A673 (cell line): ENCODE results near the gene TSHZ2. TPM values are rescaled to one million over a fixed set of nuclear protein-coding genes. Genes with fewer than 3 reads are reported as not detected.

Experiments used
- BruUV-seq: library from RNA; stranded (reverse); fragments of 400-500 nt; replicated peaks from 2 replicates; lab custom pipeline; 2021; lab: Mats Ljungman, UMichigan
- CTCF ChIA-PET: fragments of 300-600 bp; sonication (Branson Sonifier 250); formaldehyde crosslinking; loops from one replicate; lab custom pipeline; 2022; ENCODE audit warnings: antibody characterized with exemption; lab: Charles Lee
- POLR2A ChIA-PET: fragments of 300-600 bp; sonication (Branson Sonifier 250); formaldehyde crosslinking; loops from one replicate; lab custom pipeline; 2022; ENCODE audit warnings: antibody characterized with exemption; ENCODE audit not compliant: low non-redundant PET; lab: Charles Lee
- DNase-seq: peaks from one replicate; pipeline ENCODE4 v3.0.0-alpha.2; 2015; ENCODE audit warnings: low spot score
- H3K27ac ChIP-seq: fragments of 200-600 bp; sonication (generic); 2 replicates; pipeline ENCODE4 v1.5.1; 2016; ENCODE audit warnings: mixed run types, low read depth, mild to moderate bottlenecking, mixed read lengths, antibody characterized with exemption, low read length; ENCODE audit not compliant: poor library complexity, severe bottlenecking
- H3K27me3 ChIP-seq: fragments of 200-600 bp; sonication (generic); replicated peaks from 2 replicates; pipeline ENCODE4 v1.6.1; 2017; ENCODE audit warnings: mixed run types, low read depth, mild to moderate bottlenecking, mixed read lengths, antibody characterized with exemption, low read length; ENCODE audit not compliant: insufficient read depth, poor library complexity
- H3K36me3 ChIP-seq: fragments of 200-600 bp; sonication (generic); 2 replicates; pipeline ENCODE4 v1.6.1; 2016; ENCODE audit warnings: mixed run types, mild to moderate bottlenecking, mixed read lengths, antibody characterized with exemption, low read length; ENCODE audit not compliant: insufficient read depth, poor library complexity, severe bottlenecking
- H3K4me1 ChIP-seq: fragments of 200-600 bp; sonication (generic); 2 replicates; pipeline ENCODE4 v1.6.1; 2017; ENCODE audit warnings: mixed run types, mild to moderate bottlenecking, mixed read lengths, antibody characterized with exemption, low read length; ENCODE audit not compliant: insufficient read depth, poor library complexity, severe bottlenecking
- H3K4me3 ChIP-seq: fragments of 200-600 bp; sonication (generic); 2 replicates; pipeline ENCODE4 v1.5.1; 2016; ENCODE audit warnings: low read depth, mixed run types, mild to moderate bottlenecking, mixed read lengths, low read length; ENCODE audit not compliant: poor library complexity, severe bottlenecking
- H3K9me3 ChIP-seq: fragments of 200-600 bp; sonication (generic); 2 replicates; pipeline ENCODE4 v1.6.1; 2016; ENCODE audit warnings: mixed run types, low read depth, mild to moderate bottlenecking, mixed read lengths, antibody characterized with exemption, low read length; ENCODE audit not compliant: poor library complexity, severe bottlenecking
- EZH2 ChIP-seq: fragments of 200-600 bp; sonication (generic); IDR thresholded peaks from 2 replicates; pipeline ENCODE4 v1.6.1; 2017; ENCODE audit warnings: borderline replicate concordance, low read depth, mild to moderate bottlenecking, mixed read lengths, antibody characterized with exemption, low read length; ENCODE audit not compliant: poor library complexity, severe bottlenecking
- intact Hi-C: fragments of 100-400 bp; cut with micrococcal nuclease; formaldehyde crosslinking; loops from one replicate; pipeline ENCODE4 v1.10.0; 2022; ENCODE audit not compliant: unreplicated experiment
- total RNA-seq: library from RNA; stranded (reverse); gene quantifications from 2 replicates; pipeline ENCODE4 v1.2.3, GENCODE V29; 2021
- TF ChIP-seq, protein P1 (sequence below): fragments of 300-800, 200-600 bp; sonication (generic); conservative IDR thresholded peaks from 2 replicates; pipeline ENCODE4 v1.5.1; 2017; ENCODE audit warnings: low read depth, mild to moderate bottlenecking, antibody characterized with exemption, low read length, moderate library complexity, mixed read lengths

The TSHZ2 gene
- total RNA-seq, 1 experiment from 2014 or later, result 4.1 TPM

DNA sequence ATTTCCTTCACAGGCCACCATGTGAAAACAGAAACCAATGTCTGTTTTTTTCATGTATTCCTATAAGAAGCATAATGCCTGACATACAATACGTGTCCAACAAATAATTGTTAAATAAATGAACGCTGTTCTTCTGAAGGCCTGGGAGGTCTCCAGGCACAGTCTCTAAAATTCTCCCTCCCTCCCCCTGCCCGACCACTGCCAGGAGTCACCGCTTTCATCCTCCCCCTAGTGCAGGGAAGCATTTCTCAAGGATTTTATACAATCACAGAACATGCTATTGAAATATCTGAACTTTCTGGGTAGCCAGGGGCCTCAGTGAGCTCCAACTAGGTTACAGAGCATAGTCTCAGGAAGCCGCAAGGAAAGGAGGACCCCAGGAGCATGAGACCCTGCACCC lies 526.2 kb downstream of the TSHZ2 start:
- no peak for TF ChIP-seq EZH2
- TF ChIP-seq, protein P1, sequence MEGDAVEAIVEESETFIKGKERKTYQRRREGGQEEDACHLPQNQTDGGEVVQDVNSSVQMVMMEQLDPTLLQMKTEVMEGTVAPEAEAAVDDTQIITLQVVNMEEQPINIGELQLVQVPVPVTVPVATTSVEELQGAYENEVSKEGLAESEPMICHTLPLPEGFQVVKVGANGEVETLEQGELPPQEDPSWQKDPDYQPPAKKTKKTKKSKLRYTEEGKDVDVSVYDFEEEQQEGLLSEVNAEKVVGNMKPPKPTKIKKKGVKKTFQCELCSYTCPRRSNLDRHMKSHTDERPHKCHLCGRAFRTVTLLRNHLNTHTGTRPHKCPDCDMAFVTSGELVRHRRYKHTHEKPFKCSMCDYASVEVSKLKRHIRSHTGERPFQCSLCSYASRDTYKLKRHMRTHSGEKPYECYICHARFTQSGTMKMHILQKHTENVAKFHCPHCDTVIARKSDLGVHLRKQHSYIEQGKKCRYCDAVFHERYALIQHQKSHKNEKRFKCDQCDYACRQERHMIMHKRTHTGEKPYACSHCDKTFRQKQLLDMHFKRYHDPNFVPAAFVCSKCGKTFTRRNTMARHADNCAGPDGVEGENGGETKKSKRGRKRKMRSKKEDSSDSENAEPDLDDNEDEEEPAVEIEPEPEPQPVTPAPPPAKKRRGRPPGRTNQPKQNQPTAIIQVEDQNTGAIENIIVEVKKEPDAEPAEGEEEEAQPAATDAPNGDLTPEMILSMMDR, result no peak
- Histone ChIP-seq H3K36me3 (no peaks in the 10 kb centered on the region), H3K27ac (no peak overlapping the region), H3K4me3 (no peak overlapping the region), H3K9me3 (no peaks in the 10 kb centered on the region), H3K4me1 (peaks cover 17% of the 10 kb centered on the region), H3K27me3 (no peaks in the 10 kb centered on the region)
- ChIA-PET CTCF (no interaction called here), POLR2A (no interaction called here)
- no TSS peak for BruUV-seq
- intact Hi-C loops, result no loop called here
- no peak for DNase-seq

DNA sequence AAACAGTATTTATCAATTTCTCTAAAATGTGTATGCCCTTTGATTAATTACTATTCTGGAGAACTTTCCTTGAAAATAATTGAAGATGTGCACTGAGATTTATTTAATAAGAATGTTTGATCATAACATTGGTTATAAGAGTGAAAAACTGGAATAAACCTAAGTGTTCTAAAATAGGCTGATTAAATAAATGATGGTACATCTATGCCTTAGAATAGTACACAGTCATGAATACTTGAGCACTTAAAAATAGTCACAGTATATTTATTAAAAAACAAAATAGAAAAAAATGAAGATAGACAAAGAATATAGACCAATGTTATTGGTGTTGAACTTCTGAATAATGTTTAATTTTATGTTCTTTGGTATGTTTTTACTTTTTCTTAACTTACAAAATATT lies 528.5 kb downstream of the TSHZ2 start:
- Histone ChIP-seq H3K9me3 (no peaks in the 10 kb centered on the region), H3K4me1 (peaks cover under 1% of the 10 kb centered on the region), H3K27me3 (no peaks in the 10 kb centered on the region), H3K4me3 (no peak overlapping the region), H3K36me3 (no peaks in the 10 kb centered on the region), H3K27ac (no peak overlapping the region)
- ChIA-PET CTCF (no interaction called here), POLR2A (no interaction called here)
- TF ChIP-seq, protein P1, result no peak
- DNase-seq, result no peak
- no TSS peak for BruUV-seq
- intact Hi-C loops, result no loop called here

DNA sequence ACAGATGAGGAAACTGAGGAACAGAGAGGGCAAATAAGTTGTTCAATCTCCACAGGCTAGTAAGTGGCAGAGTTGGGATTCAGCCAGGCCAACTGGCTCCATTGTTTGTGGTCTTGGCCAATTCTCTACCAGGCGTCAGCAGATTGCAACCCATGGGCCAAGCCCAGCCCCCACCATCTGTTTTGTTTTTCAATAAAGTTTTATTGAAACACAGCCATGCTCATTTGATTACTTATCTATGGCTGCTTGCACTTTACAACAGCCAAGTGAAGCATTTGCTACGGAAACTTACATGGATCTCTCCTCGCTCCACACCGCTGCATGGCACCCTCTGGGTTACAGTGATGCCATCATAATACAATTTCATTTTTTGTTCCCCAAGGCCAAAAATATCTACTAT lies 530.7 kb downstream of the TSHZ2 start:
- no TSS peak for BruUV-seq
- no peak for TF ChIP-seq EZH2
- TF ChIP-seq, protein P1, result no peak
- H3K27ac ChIP-seq, result no peak overlapping the region

More for the DNA sequence above, 530.7 kb downstream of the TSHZ2 start:
- Histone ChIP-seq H3K27me3 (no peaks in the 10 kb centered on the region), H3K4me1 (no peaks in the 10 kb centered on the region), H3K9me3 (no peaks in the 10 kb centered on the region), H3K36me3 (no peaks in the 10 kb centered on the region), H3K4me3 (no peak overlapping the region)
- ChIA-PET POLR2A (no interaction called here), CTCF (interaction anchor here (0.8 kb wide), 1 partner anchor 13 kb away, joined by 19 read pairs; no protein-coding TSS in a partner anchor)
- DNase-seq, result no peak
- intact Hi-C loops, result no loop called here
